ENCODE results near the gene ZNF516.

The ZNF516 gene

DNA sequence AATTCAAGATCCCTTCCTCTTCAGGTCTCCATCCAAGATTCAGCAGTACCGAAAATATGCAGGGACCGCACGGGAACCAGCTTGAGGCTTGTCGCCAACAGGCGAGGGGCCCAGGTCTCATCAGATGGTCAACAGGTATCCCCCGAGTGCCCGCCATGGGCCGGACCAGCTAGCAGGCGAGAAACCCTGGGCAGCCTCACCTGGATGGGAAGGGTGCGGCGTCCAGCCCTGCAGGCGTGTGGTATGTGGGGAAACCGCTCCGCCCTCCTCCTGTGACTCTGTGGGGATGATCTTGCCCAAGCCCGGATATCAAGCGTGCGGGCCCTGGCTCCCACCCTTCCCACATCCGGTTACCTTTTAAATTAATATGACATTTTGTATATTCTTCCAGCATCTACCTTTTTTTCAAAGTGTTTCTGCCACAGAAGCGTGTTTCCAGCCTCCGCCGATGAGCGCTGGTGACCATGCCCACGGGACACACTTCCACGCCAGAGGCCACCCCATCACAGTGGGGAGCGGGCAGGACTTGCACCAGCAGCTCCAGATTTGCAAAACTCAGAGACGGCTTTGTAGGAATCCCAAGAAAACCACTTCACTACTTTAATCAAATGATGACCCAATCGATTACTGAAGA is 33.2 kb downstream of the ZNF516 start:
- DNase-seq = no peak
- H3K4me3 Mint-ChIP-seq = no peak overlapping the region
- peaks cover 11% of the 10 kb centered on the region for H3K36me3 Mint-ChIP-seq (ENCODE audit: low read depth)
- H3K27me3 Mint-ChIP-seq = no peaks in the 10 kb centered on the region
- H3K9me3 Mint-ChIP-seq = no peaks in the 10 kb centered on the region
- H3K27ac Mint-ChIP-seq = no peak overlapping the region
- peaks cover 28% of the 10 kb centered on the region for H3K4me1 Mint-ChIP-seq (ENCODE audit: low read depth)

DNA sequence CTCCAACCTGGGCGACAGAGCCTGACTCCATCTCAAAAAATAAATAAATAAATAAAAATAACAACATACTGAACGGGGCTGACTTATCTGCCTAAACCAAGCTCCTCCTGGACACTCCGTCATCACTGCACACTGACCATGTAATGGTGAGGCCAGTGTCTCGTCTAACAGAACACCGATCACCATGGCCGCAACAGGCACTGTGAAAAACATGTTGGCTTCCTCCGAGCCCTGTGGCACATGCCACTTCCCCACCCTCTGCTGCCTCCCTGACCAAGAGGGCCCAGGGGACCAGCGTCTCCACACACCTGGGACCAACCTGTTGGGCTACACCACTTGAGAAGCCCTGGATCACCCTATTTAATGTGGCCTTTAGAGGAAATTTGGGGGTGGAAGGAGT is 33.9 kb downstream of the ZNF516 start:
- DNase-seq = no peak
- H3K4me1 Mint-ChIP-seq (ENCODE audit: low read depth) = peaks cover 29% of the 10 kb centered on the region
- H3K4me3 Mint-ChIP-seq = no peak overlapping the region
- no peaks in the 10 kb centered on the region for H3K27me3 Mint-ChIP-seq
- peaks cover 11% of the 10 kb centered on the region for H3K36me3 Mint-ChIP-seq (ENCODE audit: low read depth)
- no peak overlapping the region for H3K27ac Mint-ChIP-seq
- H3K9me3 Mint-ChIP-seq = no peaks in the 10 kb centered on the region

DNA sequence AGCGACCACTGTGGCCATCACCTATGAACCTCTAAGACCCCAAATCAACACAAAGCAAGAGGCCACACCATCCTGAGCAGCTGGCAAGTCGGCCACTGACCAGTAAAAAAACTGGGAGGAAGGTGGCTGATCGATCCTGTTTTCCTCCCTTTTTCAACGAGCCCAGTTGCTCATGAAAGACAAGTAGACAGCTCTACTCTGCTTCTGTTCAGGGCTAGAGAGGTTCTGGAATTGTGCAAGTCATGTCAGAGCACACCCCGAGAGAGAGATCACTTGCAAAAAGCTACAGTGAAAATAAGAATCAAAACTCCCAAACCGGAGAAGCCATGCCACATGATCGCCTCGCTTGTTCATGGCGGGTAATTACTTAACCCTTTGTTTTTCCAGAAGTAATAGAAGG is 34.6 kb downstream of the ZNF516 start:
- no peaks in the 10 kb centered on the region for H3K9me3 Mint-ChIP-seq
- no peaks in the 10 kb centered on the region for H3K27me3 Mint-ChIP-seq
- H3K27ac Mint-ChIP-seq = no peak overlapping the region
- H3K36me3 Mint-ChIP-seq (ENCODE audit: low read depth) = peaks cover 11% of the 10 kb centered on the region
- no peak for DNase-seq
- H3K4me3 Mint-ChIP-seq = no peak overlapping the region
- H3K4me1 Mint-ChIP-seq (ENCODE audit: low read depth) = peaks cover 36% of the 10 kb centered on the region

DNA sequence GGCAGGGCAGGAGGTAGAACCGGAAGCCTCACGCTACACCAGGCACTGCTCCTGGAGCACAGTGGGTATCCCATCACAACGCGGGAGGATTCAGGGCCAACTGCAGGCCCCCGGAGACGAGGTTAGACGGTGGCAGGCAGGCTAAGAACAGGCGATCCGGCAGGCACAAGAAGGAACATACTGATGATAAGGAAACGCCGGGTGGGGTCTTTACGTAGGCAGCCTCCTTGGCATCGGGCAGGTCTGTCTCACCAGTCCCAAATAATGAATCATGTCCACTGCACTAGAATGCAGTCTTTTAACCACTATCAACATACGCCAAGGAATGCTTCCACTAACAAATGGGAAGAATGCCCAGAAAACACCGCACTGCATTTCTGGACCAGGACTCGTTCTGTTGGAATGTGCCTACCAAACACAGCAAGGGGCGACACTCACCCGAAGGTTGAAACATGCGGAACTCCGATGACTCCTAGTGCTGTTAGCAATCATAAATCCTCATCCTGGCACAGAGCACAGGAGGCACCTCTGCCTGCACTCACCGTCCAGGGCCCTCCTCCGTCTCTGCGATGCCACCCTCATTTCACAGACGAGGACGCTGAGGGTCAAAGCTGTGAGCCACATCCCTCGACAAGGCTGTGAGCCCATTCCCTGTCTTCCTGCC is 35.2 kb downstream of the ZNF516 start:
- DNase-seq = no peak

DNA sequence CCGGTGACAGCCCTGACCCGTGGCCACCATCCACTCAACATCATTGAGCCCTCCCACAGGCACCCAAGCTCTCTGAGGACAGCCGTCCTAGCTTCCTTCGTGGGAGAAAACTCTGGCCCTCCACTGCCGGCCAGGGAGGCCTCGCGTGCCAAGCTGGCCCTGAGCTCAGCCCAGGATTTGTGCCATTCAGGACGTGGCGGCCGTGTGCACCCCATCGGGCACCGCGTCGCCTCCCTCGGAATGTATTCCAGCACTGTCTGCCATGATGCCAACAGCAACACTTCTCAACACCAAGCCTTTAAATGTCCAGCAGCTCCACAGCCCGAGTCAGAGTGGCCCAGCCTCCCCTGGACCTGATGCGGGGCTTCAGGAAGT is 35.7 kb downstream of the ZNF516 start:
- DNase-seq = no peak

More for the DNA sequence above, 35.2 kb downstream of the ZNF516 start:
- H3K4me3 Mint-ChIP-seq = no peak overlapping the region
- peaks cover 11% of the 10 kb centered on the region for H3K36me3 Mint-ChIP-seq (ENCODE audit: low read depth)
- no peaks in the 10 kb centered on the region for H3K9me3 Mint-ChIP-seq
- no peak overlapping the region for H3K27ac Mint-ChIP-seq
- H3K4me1 Mint-ChIP-seq (ENCODE audit: low read depth) = peaks cover 42% of the 10 kb centered on the region
- H3K27me3 Mint-ChIP-seq = no peaks in the 10 kb centered on the region

DNA sequence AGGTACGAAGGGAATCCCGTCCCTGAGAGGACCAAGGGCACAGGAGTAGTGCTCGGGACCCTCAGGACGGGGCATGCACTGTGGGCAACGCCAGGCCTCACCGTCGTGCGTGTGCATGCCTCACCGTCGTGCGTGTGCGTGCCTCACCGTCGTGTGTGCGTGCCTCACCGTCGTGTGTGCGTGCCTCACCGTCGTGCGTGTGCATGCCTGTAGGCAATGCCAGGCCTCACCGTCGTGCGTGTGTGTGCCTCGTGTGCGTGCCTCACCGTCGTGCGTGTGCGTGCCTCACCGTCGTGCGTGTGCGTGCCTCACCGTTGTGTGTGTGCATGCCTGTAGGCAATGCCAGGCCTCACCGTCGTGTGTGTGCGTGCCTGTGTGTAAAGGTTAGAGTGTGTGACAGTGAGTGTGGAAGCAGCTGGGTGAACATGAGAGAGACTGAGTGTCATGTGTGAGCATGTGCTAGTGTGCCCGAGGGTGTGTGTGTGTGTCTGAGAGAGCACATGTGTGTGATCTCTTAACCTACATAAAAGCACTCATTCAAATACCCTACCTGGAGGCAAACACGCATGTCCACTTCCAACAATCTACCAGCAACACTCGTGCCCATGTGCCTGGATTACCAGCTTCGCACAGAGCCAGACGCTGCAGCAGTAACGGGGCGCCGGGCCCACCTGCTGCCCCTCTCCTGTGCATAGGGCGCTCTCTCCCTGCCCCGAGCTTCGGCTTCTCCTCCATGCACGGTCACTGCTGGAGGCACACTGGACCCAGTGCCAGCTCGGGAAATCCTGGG is 36.3 kb downstream of the ZNF516 start:
- H3K4me1 Mint-ChIP-seq (ENCODE audit: low read depth) = peaks cover 49% of the 10 kb centered on the region
- no peaks in the 10 kb centered on the region for H3K9me3 Mint-ChIP-seq
- H3K36me3 Mint-ChIP-seq (ENCODE audit: low read depth) = peaks cover 11% of the 10 kb centered on the region
- H3K27ac Mint-ChIP-seq = no peak overlapping the region
- no peaks in the 10 kb centered on the region for H3K27me3 Mint-ChIP-seq
- H3K4me3 Mint-ChIP-seq = no peak overlapping the region
- DNase-seq = no peak

More for the DNA sequence above, 35.7 kb downstream of the ZNF516 start:
- no peaks in the 10 kb centered on the region for H3K27me3 Mint-ChIP-seq
- H3K27ac Mint-ChIP-seq = no peak overlapping the region
- H3K9me3 Mint-ChIP-seq = no peaks in the 10 kb centered on the region
- H3K36me3 Mint-ChIP-seq (ENCODE audit: low read depth) = peaks cover 11% of the 10 kb centered on the region
- H3K4me3 Mint-ChIP-seq = no peak overlapping the region
- peaks cover 46% of the 10 kb centered on the region for H3K4me1 Mint-ChIP-seq (ENCODE audit: low read depth)

DNA sequence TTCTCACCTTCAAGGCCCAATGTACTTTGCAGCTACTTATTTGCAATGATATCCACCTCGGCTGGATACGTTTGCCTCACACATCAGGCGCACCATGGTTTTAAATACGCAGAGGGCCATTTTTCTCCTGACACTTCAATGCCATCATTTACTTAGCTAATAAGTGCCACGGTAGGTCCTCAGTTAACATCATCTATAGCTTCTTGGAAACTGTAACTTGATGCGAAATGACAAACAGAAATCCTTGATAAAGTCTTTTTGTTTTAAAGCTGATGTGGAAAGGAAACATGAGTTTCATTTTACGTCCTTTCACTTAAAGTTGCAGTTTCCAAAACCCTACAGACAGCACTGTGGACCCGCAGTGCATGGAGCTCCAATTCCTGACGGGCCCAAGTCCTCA is 37.1 kb downstream of the ZNF516 start:
- H3K9me3 Mint-ChIP-seq = no peaks in the 10 kb centered on the region
- peaks cover 49% of the 10 kb centered on the region for H3K4me1 Mint-ChIP-seq (ENCODE audit: low read depth)
- no peak for DNase-seq
- no peak overlapping the region for H3K27ac Mint-ChIP-seq
- H3K27me3 Mint-ChIP-seq = no peaks in the 10 kb centered on the region
- no peak overlapping the region for H3K4me3 Mint-ChIP-seq
- peaks cover 11% of the 10 kb centered on the region for H3K36me3 Mint-ChIP-seq (ENCODE audit: low read depth)

DNA sequence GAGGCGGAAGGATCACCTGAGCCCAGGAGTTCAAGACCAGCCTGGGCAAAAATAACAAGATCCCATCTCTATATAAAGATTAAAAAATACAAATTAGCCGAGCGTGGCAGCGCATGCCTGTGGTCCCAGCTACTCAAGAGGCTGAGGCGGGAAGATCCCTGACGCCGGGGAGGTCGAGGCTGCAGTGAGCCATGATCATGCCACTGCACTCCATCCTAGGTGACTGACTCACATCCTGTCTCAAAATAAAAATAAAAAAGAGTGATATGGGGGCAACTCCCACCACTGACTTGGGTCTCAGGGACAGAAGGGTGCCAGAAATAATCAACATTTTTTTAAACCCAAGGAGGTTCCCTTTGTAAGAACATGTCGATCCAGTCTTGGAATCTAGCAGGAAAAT is 37.6 kb downstream of the ZNF516 start:
- DNase-seq = no peak
- Mint-ChIP-seq H3K4me3 (no peak overlapping the region), H3K27ac (no peak overlapping the region), H3K4me1 (ENCODE audit: low read depth) (peaks cover 52% of the 10 kb centered on the region), H3K27me3 (no peaks in the 10 kb centered on the region), H3K9me3 (no peaks in the 10 kb centered on the region), H3K36me3 (ENCODE audit: low read depth) (peaks cover 11% of the 10 kb centered on the region)

DNA sequence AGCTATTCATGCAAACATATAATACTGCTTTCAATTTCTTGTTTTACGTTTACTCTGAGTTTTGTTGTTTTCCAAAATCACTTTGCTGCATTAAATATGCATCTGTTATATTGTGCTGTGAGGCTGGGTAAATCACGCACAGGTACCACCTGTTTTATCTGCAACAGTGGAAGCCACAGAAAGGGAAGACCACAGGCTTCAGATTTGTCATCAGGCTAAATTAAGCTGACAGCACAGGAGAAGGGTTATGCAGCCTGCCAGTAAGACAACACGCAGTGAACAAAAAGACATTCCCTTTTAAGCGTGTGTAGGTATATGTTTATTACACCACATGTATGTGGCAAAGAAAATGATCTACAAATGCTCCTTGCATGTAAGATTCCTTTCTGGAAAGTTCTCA is 38.2 kb downstream of the ZNF516 start:
- H3K27me3 Mint-ChIP-seq = peaks cover 2% of the 10 kb centered on the region
- no peak for DNase-seq
- peaks cover 6% of the 10 kb centered on the region for H3K36me3 Mint-ChIP-seq (ENCODE audit: low read depth)
- no peak overlapping the region for H3K27ac Mint-ChIP-seq
- H3K4me1 Mint-ChIP-seq (ENCODE audit: low read depth) = peaks cover 58% of the 10 kb centered on the region
- H3K4me3 Mint-ChIP-seq = no peak overlapping the region
- H3K9me3 Mint-ChIP-seq = no peaks in the 10 kb centered on the region

DNA sequence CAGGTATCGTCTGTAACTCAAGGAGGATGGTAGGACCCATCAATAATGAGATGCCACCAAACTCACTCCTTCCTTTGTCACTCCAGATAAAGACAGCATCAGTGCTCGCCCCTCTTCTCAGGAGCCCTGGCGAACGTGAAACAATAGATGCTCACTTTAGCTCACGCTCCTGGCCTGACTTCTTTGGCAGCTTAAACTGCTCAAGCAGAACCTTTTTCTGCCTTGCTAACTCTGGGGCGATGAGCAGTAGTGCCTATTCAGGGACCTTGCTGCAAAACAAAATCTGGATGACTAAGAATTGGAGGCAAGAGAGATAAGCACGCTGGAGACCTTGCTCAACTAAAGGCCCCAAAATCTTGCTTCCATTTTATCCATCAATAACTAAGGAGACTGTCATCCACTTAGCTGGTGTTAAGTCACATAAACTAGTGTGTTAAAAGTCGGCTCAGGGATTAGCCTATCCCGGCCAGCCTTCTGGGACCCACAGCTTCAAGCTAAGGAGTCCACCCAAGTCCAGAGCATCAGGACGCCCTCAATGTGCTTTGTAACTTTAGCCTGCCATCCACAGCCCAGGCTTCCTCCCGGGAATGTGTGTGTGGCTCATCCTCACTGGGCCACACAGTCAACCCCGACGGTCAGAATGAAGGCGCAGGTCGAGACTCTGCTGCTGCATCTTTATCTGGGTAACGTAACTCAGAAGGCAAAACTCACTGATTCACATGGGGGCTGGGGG is 38.9 kb downstream of the ZNF516 start:
- H3K4me1 Mint-ChIP-seq (ENCODE audit: low read depth) = peaks cover 63% of the 10 kb centered on the region
- H3K9me3 Mint-ChIP-seq = no peaks in the 10 kb centered on the region
- no peak overlapping the region for H3K4me3 Mint-ChIP-seq
- peak overlapping the region; percentile 18 for H3K27ac Mint-ChIP-seq
- H3K36me3 Mint-ChIP-seq (ENCODE audit: low read depth) = peaks cover 6% of the 10 kb centered on the region
- H3K27me3 Mint-ChIP-seq = peaks cover 5% of the 10 kb centered on the region
- no peak for DNase-seq

DNA sequence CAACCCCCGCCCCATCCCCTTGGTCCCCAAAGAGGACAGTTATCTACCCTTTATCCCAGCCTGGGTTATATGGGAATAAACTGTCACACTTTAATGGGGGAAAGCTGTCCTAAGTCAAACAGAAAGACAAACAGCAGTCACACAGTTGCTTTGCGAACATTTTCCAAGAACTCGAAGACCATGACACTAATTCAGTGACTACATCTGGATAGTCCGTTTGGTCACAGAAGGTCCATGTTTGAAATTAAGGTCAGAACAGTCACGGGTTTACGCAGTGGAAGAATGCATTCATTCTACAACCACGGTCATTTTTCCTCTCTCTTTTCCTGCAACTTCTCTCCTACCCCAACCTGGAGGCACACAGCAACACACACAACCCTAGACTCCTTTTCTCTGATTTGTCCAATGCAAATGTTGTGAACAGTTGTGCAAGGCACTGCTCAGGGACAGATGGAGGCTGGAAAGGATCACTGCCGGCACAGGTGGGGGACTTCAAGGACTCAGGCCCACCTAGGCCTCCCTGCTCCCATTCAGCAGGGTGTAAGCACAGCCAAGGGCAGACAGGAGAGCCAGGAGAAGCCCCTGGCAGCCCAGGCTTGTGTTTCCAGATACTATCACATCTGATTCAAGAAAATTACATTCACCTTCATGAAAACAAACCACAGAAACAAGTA is 39.9 kb downstream of the ZNF516 start:
- peaks cover 5% of the 10 kb centered on the region for H3K36me3 Mint-ChIP-seq (ENCODE audit: low read depth)
- peaks cover 5% of the 10 kb centered on the region for H3K27me3 Mint-ChIP-seq
- DNase-seq = peak; percentile 22
- H3K9me3 Mint-ChIP-seq = no peaks in the 10 kb centered on the region
- no peak overlapping the region for H3K27ac Mint-ChIP-seq
- H3K4me3 Mint-ChIP-seq = no peak overlapping the region
- H3K4me1 Mint-ChIP-seq (ENCODE audit: low read depth) = peaks cover 69% of the 10 kb centered on the region

DNA sequence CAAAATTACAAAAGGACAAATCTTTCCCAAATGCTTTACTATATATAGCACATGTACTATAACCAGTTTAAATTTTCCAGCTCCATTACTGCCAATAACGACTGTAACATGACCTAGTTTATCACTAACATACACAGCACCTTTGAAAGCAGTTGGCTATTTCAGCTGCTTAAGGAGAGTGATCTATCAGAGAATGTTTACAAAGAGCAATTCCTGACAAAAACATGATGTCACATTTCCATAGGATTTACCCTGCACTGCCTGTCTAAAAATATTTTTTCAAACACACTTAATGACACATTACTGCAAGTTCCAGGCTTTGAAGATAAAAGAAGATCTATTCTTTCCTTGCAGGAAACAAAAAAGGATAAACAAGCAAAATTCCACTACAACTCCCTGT is 40.6 kb downstream of the ZNF516 start:
- no peak for DNase-seq
- Mint-ChIP-seq H3K4me3 (no peak overlapping the region), H3K27ac (no peak overlapping the region), H3K9me3 (no peaks in the 10 kb centered on the region), H3K4me1 (ENCODE audit: low read depth) (peaks cover 74% of the 10 kb centered on the region), H3K36me3 (ENCODE audit: low read depth) (peaks cover 3% of the 10 kb centered on the region), H3K27me3 (peaks cover 7% of the 10 kb centered on the region)

DNA sequence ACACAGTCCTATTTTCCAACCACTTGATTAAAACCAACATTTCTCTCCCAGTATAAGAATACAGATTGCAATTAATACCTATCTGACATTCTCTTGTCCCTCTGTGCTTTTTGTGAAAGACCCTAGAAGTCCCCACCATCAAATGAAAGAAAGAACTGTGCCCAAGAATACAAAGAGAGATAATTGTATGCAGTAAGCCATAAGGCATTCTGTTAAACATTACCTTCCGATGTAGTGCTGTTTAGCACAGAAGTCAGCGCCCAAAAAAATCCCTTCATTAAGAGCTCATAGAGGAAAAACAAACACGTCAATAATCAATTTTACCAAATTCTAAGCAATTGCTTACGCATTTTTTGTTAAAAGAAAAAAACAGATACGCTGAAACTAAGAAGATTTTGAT is 41.1 kb downstream of the ZNF516 start:
- Mint-ChIP-seq H3K27me3 (peaks cover 7% of the 10 kb centered on the region), H3K36me3 (ENCODE audit: low read depth) (peaks cover 3% of the 10 kb centered on the region), H3K4me1 (ENCODE audit: low read depth) (peaks cover 79% of the 10 kb centered on the region), H3K4me3 (no peak overlapping the region), H3K27ac (no peak overlapping the region), H3K9me3 (no peaks in the 10 kb centered on the region)
- no peak for DNase-seq

DNA sequence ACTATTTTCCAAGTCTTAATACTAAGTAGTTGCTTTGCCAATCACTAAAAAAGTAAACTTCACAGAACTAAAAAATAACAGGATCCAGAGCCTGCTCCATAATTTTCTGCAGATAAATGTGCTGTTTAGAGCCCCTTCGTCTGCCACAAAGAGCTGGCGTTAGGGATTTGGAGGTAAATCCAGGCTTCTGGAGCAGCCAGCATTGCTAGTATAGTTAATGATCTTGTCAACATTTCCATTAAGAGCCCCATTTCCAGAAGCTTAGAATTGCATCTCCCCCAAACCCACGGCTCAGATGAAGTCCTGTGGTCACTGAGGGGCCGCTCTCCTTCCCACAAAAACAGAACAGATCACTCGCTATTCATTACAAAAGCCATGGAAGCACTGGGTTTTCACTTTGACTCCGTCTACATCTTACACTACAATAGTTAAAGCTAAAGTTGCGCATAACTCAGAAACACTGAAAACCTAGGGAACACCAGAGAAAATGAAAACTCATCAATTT is 41.9 kb downstream of the ZNF516 start:
- Mint-ChIP-seq H3K36me3 (ENCODE audit: low read depth) (peaks cover 3% of the 10 kb centered on the region), H3K4me1 (ENCODE audit: low read depth) (peaks cover 81% of the 10 kb centered on the region), H3K4me3 (no peak overlapping the region)

More for the DNA sequence above, 41.9 kb downstream of the ZNF516 start:
- H3K9me3 Mint-ChIP-seq = no peaks in the 10 kb centered on the region
- no peak overlapping the region for H3K27ac Mint-ChIP-seq
- DNase-seq = peak; percentile 6
- peaks cover 7% of the 10 kb centered on the region for H3K27me3 Mint-ChIP-seq

Data from activated T-cell treated with anti-CD3 and anti-CD28 coated beads, Interleukin-2, amount 50 U/mL, for 24 hours (primary cell).